GM19043 (cell line): ENCODE results near the gene ARGFX.
"Not testable (repeated sequence)": the region's sequence is repeated elsewhere in the genome, so short reads cannot be mapped to it uniquely, and the experiment has no call there.

Source experiments
- ATAC-seq: cut with Tn5 transposase; IDR thresholded peaks from one replicate; pipeline ENCODE4 v1.9.1; 2021; ENCODE audit warnings: low read depth; ENCODE audit not compliant: unreplicated experiment

ARGFX gene

DNA sequence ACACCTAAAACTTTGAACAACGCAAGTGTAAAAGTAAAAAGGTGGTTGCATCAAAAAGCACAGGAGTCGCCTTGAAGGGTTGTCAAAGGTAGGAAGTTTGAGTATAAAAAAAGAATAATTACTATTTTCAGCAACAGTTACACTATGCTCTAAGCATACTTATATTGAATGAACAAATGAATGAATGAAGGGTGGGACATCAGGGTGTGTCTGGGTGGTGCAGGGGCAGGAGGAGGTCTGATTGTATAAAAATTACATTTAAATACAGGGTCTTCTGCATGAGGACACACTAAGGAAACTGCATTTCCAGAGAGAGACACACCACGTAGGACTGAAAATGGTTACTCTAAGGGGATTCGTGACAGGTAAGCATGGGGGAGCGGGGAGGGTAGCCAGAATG lies at the start of gene ARGFX:
Gene ARGFX (plus strand): TSS at position 301 of the 400 bp plus-strand sequence. CDS start 2,765 bp downstream, outside the sequence.
- no peak for ATAC-seq

DNA sequence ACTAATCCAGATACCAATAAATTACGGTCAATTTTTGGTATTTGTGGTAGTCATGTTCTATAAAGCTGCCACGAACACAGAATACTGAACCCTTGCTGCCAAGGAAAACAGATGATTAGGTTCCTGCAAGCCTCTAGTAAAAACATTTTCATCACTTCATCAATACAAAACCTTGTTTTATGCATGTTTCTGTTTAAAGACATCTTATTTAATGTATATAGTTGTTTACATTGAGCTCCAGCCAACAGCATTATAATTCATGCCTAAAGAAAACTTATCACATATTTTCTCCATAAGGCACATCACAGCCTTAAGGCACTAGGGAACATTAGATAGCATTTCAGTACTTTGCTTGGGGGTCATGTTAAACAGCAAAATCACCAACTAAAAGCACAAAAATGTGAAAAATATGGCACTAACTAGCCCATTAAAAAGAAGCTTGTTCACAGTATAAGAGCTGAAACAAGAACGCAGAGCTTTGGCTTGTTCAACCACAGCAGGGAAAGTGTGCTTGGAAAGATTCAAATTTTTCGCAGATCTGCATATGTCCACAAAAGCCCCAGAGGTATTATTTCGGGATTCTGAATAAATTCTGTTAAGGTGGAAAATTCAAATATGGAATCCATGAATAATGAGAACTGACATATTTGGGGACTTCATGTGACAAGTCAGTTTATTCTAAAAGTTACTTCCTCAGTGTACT lies 49.6 kb upstream of the ARGFX start:
- ATAC-seq, result no peak

DNA sequence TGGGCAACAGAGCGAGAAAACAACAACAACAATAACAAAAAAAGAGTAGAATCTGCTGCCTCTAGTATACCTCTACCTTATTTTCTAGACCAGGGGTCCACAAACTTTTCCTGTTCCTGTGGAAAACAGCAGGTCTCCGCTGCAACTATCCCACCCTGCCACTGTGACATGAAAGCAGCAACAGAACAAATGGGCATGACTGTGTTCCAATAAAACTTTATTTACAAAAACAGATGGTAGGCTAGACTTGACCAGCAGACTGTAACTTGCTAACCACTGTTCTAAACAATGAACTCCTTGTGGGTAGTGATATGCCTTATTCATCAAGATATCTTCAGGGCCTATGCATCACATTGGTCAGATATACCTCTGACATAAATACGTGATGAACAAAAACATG lies 47.2 kb upstream of the ARGFX start:
- ATAC-seq, result no peak

DNA sequence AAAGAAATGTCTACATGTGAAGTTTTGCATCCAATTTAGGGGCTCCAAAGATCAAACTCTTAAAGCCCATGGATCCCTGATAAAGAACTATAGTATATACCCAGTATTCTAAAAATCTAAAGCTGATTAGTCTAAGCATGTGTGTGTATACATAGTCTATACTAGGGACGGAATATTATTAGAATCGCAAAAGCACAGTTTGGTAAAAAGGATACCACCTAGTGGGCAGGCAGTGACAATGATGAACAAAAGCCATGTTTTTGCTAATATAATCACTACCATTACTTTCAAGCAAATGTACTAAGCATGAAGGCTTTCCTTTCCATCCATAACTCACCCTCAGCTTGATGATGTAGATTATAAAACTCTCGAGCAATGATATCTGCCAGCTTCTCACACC lies 38.4 kb upstream of the ARGFX start:
- ATAC-seq, result no peak

DNA sequence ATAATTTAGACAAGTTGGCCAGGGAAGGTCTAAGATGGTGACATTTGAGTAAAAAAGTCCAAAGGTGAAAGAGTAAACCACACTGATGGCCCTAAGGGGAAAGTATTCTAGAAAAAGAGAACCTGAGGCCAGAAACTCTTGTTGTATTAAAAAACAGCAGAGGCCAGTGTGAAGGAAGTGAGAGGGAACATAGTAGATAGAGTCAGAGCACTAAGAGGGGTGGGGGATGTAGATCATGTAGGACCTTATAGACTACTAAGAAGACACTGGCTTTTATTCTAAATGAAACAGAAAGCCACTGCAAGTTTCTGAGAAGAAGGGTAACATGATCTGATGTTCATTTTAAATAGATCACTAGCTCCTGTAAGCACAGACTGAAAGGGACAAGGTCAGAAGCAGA lies 36.5 kb upstream of the ARGFX start:
- no peak for ATAC-seq

DNA sequence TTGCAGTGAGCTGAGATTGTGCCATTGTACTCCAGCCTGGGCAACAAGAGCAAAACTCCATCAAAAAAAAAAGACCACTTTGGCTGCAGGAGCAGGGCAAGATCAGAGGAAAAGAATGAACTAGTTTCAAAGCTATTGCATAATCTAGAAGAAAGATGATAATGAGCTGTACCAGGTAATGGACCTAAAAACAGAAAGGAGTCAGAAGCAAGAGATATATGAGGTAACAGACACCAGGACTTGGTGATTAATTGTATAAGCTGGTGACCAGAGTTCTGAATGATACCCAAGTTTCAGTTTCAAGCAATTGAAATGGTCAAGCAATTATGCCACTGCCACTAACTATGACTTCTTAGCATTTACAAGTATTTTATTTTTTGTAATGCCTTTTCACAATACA lies 24.8 kb upstream of the ARGFX start:
- no peak for ATAC-seq

DNA sequence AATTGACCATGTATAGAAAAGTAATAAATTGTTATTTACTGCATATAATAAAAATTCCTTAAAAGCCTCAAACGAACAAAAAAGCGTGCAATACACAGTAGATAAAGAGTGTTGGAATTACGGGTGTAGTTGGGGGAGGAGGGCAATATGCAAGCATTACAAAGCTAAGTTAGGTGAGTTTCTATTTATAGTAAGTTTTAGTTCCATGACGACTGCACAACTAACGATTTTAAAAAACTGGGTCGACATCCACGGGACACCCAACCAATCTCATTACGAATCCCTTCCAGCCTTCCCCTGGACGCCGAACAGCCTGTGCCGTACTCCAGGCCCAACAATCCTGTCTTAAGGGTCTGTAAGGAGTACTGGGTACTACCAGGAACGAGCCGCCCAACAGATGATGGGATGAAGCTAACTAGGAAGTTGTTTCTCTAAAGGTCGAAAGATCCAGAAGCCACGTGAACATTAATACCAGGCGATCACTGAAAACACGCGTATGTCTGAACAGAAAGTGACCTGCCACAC lies 22.6 kb upstream of the ARGFX start:
- ATAC-seq, result no peak

DNA sequence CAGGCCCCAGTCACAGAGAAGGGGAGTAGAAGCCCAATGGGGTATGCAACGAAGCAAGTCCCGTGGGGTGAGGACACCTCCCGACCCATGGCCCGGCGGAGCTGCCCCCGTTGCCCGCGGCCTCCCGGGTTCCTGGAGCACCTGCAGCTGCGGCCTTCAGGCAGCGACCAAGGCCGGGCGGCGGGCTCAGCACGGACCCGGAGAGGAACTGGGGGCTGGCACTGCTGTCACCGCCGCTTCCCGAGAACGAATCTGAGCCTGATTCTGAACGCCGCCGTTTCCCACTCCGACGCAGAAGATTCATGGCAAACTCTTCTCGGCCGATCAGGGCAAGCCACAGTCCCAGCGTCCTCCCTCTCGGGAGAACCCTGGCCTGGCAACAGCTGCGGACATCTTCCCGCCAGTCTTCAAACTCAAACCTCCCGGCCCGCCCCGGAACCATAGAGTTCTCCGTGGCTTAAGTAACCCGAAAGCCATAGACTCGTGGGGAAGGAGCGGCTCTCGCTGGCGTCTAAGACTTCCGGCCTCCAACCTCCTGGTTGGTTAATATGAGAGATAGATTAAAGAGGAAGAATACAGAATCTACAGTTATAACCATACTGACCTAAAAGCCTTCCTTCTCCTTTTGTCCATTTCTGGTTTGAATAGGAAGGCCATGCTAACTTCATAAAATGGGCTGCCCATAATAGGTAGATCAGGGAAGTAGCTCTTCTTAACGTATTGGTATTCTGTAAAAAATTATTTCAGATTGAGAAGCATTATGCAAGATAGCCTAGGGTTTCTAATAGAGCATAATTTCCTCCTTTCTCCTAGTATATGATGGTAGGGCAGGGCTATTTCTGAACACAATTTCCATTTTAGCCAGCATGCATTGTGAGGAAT lies 21.9 kb upstream of the ARGFX start, which contains the start of gene POLQ:
Gene POLQ (minus strand): TSS at position 415 of the 882 bp plus-strand sequence. CDS start 111 bp downstream, at position 304.
- ATAC-seq, result peak; percentile 80

DNA sequence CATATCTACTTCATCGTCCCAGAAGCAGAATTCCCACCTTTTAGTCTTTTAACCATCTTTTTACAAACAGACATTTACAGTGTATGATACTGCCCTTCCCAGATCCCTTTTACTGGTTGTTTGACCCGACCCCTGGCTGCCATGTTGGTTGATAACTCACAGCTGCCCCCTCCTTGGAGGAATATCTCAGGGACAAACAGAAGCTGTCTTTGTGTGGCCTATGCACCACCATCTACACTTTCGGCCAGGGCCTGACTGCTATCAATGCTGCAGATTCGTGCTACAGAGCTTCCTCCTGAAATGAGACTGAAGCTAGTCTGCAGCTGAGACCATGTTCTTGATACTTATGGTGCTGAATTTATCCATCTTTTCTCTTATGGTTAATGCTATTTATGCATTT lies 15.4 kb upstream of the ARGFX start:
- ATAC-seq, result no peak

DNA sequence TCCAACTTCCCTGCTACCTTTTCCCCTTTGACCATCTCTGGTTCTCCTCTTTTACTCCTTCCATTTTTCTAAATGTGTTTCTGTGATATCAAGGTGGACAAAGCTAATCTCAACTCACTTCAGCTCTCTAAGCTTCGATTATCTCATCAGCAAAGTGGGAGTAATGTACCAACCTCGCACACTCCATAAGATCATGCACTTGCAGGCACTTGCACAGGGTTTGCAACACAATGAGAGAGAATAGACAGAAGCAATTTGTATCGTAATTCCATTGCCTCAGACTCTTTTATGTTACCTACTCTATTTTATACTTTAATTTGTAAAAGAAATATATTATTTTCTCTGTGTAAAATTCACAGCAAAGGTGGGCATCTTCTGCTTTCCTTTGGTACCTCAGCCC lies 15.0 kb upstream of the ARGFX start:
- ATAC-seq, result no peak

DNA sequence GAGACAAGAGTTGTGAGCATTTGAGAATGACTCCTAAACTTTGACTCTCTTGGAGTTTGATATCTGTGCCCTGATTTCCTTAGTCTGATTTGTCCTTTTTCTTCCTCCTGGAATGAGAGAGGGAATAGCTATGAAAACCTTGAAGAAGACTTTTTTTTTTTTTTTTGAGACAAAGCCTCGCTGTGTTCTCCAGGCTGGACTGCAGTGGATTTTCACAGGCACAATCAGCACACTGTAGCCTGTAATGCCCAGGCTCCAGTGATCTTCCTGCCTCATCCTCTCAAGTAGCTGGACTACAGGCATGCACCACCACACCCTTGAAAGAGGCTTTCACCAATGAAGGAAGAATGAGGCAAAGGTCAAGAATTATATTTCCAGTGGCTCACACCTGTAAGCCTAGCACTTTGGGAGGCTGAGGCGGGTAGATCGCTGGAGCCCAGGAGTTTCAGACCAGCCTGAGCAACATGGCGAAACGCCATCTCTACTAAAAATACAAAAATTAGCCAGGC lies 10.3 kb upstream of the ARGFX start:
- no peak for ATAC-seq

DNA sequence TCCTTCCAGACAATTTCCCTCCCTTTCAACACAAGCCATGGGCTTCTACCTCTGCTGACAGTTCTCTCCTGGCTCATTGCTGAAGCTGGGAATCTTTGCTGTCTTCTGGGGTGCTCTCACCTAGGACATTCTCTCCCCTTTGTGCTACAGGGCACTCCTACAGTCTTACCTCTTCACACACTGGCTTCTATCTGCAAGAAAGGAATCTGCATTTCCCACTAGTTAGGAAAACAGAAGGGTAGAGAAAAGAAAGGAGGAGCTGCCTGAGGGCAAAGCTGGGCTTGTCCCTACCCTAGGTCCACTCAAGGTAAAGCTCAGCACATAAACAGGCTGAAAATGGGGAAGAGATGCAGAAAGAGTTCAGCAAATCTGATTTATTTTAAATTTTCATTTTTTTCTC lies 5.6 kb upstream of the ARGFX start:
- ATAC-seq, result no peak

DNA sequence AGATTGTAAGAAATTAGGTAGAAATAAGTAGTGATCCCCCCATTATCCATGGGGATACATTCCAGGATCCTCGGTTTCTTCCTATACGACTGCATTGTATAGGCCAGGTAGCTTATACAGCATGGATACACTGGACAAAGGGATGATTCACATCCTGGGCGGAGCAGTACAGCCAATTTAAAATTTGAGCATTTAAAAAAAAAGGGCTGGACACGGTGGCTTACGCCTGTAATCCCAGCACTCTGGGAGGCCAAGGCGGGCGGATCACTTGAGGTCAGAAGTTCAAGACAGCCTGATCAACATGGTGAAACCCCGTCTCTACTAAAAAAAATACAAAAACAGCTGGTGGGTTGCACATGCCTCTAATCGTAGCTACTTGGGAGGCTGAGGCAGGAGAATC lies 976 bp upstream of the ARGFX start:
- ATAC-seq, result no peak

DNA sequence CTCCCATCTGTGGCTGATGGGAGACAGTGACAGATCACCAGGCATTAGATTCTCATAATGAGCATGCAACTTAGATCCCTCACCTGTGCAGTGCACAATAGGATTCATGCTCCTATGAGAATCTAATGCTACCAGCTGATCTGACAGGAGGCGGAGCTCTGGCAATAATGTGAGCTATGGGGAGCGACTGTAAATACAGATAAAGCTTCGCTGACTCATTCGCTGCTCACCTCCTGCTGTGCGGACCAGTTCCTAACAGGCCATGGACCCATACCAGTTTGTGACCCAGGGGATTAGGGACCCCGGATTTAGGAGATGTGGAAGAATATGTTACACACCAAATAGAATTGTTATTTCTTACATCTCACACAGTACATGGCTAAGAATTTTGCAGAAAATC lies 6.7 kb downstream of the ARGFX start:
- ATAC-seq, result no peak

DNA sequence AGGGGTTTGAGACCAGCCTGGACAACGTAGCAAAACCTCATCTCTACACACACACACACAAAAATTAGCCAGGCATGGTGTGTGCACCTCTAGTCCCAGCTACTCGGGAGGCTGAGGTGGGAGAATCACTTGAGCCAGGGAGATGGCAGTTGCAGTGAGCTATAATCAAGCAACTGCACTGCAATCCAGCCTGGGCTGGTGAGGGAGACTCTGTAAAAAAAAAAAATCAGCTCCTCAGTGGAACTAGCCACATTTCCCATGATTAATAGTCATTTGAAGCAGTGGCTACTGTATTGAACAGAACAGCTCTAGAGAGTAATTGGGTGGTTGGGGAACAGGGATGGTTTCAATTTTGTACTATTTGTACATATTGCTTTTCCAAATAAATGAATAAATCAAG lies 13.9 kb downstream of the ARGFX start:
- ATAC-seq, result no peak

DNA sequence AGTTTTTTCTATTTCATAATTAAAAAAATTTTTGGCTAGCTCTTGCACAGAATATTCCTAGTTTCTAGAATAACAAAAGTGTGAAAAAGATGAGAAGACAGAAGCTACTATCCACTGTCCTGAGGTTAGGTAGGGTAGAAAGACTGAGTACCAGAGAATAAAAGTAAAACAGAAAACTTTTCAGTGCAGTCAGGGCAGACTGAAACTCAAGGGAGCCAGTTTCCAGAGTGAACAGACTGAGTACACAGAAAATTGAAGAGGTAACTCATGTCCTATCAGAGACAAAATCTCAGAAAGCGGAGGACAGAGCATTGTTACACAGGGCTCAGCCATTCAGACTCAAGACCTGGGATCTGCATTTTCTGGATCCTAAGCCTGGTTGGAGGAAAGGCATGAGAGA lies 16.7 kb downstream of the ARGFX start:
- no peak for ATAC-seq

DNA sequence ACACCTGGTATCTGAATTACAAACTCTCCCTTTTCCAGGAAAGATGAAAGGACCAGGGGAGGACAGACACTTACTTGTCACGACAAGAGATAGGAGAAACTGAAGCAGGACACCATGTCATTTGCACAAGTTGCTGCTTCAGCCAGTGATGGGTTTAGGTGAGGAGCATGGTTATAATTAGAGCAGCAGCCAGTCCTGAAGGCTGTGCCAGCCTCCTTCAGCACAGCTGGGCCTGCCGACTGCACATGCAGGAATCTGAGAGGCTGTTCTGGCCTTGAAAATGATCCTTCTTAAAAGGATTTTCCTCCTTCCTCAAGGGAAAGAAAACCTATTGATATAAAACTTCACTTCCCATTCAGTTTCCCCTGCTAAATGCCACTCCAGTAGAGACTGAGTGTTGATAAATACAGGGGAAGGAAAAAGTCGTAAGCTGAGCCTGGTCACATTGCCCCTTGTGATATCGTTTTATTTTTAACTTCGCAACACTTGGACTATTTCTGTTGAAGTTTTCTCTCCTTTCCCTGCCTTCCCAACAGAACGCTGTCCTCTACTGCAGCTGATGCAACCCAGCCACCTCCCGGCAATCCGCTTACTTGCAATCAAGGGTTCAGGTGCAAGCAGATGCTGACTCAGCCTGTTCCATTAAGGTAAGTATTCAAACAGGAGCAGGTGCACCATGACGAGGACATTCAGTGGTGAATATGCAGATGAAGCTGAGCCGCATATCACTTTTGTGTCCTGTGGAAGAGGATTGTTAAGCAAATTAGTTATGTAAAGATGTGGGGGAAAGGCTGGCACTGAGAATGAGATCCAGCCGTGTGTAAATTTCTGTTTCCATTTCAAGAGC lies 25.3 kb downstream of the ARGFX start, which contains the start of gene FBXO40:
Gene FBXO40 (plus strand): TSS at position 524 of the 847 bp plus-strand sequence. CDS start 27,197 bp downstream, outside the sequence.
- ATAC-seq, result no peak

DNA sequence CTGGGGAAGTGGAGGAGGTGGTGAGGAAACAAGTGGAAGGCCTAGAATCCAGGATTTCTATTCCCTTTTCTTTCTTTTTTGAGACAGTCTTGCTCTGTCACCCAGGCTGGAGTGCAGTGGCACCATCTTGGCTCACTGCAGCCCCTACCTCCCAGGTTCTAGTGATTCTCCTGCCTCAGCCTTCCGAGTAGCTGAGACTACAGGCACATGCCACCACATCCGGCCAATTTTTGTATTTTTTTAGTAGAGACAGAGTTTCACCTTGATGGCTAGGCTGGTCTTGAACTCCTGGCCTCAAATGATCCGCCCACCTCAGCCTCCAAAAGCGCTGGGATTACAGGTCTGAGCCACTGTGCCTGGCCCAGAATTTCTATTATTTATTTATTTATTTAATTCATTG lies 26.1 kb downstream of the ARGFX start:
- ATAC-seq, result not testable (repeated sequence)

DNA sequence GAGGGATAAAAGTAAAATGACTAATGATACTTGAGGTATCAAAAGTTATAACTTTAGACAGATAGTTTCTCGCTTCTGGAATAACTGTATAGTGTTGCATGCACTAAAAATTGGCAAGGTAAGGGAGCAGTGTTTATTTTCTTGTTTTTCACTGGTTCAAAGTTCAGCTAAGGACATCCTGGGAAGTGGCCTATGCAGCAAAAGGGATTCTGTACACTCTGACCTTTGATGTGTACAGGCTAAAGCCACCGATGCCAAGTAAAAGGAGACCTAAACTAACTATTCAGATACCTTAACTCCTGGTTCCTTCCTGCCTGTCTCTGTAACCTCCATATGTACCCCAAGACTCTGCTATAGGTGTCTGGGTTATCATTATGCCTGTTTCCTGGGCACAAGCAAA lies 27.1 kb downstream of the ARGFX start:
- ATAC-seq, result no peak

DNA sequence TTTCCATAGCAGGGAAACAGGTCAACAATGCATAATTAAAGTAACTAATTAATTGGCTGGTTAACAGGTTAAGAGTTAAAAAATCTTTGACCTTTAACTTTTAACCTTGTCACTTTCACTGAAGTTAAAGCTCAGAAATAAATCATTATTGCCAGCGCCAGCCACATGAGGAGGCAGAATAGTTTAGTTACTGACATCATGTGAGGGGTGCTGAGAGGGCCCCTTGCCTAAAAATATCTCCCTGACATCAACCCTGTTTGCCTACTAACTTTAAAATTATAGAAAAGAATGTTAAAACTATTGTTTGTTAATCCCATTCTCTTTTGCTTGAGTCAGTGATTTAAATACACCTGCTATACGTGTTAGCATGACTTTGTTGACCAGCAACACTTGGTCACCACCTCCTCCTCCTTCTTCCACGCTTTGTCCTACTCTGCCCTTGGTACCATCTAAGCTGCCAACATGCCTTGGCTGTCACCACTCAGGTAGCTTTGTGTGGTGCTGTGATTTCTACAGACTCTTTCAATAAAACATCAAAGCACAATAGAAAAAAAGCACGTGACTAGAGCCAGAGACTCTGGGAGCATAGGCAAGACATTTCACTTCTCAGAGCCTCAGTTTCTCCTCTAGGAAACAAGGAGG lies 28.1 kb downstream of the ARGFX start:
- no peak for ATAC-seq
